Caco-2 (cell line): ENCODE results near the gene MFAP3L. TPM values are rescaled to one million over a fixed set of nuclear protein-coding genes. Genes with fewer than 3 reads are reported as not detected.
A peak's percentile ranks its signal among the peaks of the same experiment; 100 is the strongest.

Experiments
- BruUV-seq: library from RNA; stranded (reverse); fragments of 400-500 nt; replicated peaks from 2 replicates; lab custom pipeline; 2021; lab: Mats Ljungman, UMichigan
- CTCF ChIA-PET: fragments of 300-600 bp; sonication (Branson Sonifier 250); formaldehyde crosslinking; loops from one replicate; lab custom pipeline; 2022; ENCODE audit warnings: antibody characterized with exemption; lab: Charles Lee
- POLR2A ChIA-PET: fragments of 300-600 bp; sonication (Branson Sonifier 250); formaldehyde crosslinking; loops from one replicate; lab custom pipeline; 2022; ENCODE audit warnings: antibody characterized with exemption; lab: Charles Lee
- DNase-seq, 2 experiments: peaks; one replicate each; pipeline versions ENCODE4 v3.0.0 to v3.0.0-alpha.2; 2020 to 2022
- H3K27me3 ChIP-seq: replicated peaks from 2 replicates; pipeline ENCODE4 v1.6.0; 2011; ENCODE audit warnings: low read length; ENCODE audit not compliant: control insufficient read depth, insufficient read depth
- H3K36me3 ChIP-seq: 2 replicates; pipeline ENCODE4 v1.5.1; 2011; ENCODE audit warnings: low read length; ENCODE audit not compliant: control insufficient read depth, insufficient read depth
- H3K4me1 ChIP-seq: fragments of 250-450 bp; sonication (Bioruptor Pico); 2 replicates; pipeline ENCODE4 v1.5.1; 2020; ENCODE audit warnings: mild to moderate bottlenecking
- H3K4me3 ChIP-seq: 2 replicates; pipeline ENCODE4 v1.5.1; 2011; ENCODE audit warnings: low read depth, mild to moderate bottlenecking, control low read depth, low read length
- H3K9me3 ChIP-seq: fragments of 250-450 bp; sonication (Bioruptor Pico); 2 replicates; pipeline ENCODE4 v1.5.1; 2020; ENCODE audit warnings: mild to moderate bottlenecking, moderate library complexity
- H3K27ac Mint-ChIP-seq: one replicate; pipeline ENCODE4 v1.8.0; 2022; ENCODE audit warnings: mixed read lengths; ENCODE audit not compliant: unreplicated experiment
- H3K27me3 Mint-ChIP-seq: one replicate; pipeline ENCODE4 v1.8.0; 2022; ENCODE audit warnings: mixed read lengths; ENCODE audit not compliant: insufficient read depth, unreplicated experiment
- H3K36me3 Mint-ChIP-seq: one replicate; pipeline ENCODE4 v1.8.0; 2022; ENCODE audit warnings: mild to moderate bottlenecking, mixed read lengths; ENCODE audit not compliant: insufficient read depth, unreplicated experiment
- H3K4me1 Mint-ChIP-seq: one replicate; pipeline ENCODE4 v1.8.0; 2022; ENCODE audit warnings: low read depth, mixed read lengths; ENCODE audit not compliant: unreplicated experiment
- H3K4me3 Mint-ChIP-seq: one replicate; pipeline ENCODE4 v1.8.0; 2022; ENCODE audit warnings: mild to moderate bottlenecking, moderate library complexity, mixed read lengths; ENCODE audit not compliant: unreplicated experiment
- H3K9me3 Mint-ChIP-seq: one replicate; pipeline ENCODE4 v1.8.0; 2022; ENCODE audit warnings: mixed read lengths; ENCODE audit not compliant: unreplicated experiment
- intact Hi-C: fragments of 100-400 bp; cut with micrococcal nuclease; formaldehyde crosslinking; loops from one replicate; pipeline ENCODE4 v1.10.0; 2022; ENCODE audit not compliant: unreplicated experiment
- total RNA-seq: library from RNA; stranded (reverse); gene quantifications from 2 replicates; pipeline ENCODE4 v1.2.3, GENCODE V29; 2022
- TF ChIP-seq, protein P1 (sequence below), 2 experiments: fragments of 200-600 bp in 1 of 2; IDR thresholded peaks; 1 replicate in 1 of 2; 2 replicates in 1 of 2; pipeline versions ENCODE4 v1.5.1 to v1.8.0; 2011 to 2022; ENCODE audit warnings: antibody characterized with exemption in 1 of 2, control low read depth in 1 of 2, inconsistent platforms in 1 of 2, low read depth in 1 of 2, low read length in 1 of 2, mild to moderate bottlenecking in 1 of 2, moderate library complexity in 1 of 2; ENCODE audit not compliant: insufficient read depth in 1 of 2, severe bottlenecking in 1 of 2, unreplicated experiment in 1 of 2

MFAP3L gene
- total RNA-seq, 1 experiment from 2014 or later: 2.5 TPM

DNA sequence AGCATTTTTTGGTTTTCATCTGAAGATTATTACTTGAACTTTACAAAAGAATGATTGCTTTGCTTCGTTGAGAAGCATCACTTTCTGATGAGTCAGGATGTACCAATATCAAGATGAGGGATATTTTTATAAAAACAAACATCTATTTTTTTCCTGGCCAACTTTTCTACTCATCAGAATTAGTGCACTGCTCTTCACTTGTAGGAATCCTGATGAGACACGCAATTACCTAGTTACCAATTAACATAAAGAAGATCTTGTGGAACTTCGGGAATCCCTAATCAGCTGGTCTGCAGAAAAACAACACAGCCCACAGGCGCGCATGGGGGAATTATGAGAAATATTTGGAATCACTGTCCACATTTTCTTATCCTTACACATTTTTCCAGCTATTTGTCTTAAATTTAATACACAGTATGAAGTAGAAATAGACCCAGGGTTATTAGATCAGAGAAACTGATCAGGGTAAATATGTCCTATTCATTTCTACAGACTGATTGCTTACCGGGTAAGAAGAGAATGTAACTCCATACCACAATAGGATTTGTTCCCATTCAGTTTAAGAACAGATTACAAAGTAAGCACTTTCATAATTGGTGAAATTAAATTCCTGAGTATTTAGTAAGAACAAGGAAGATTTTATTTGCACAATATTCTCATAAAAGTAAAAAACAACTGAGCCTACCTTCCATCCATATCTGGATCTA is 50.9 kb downstream of the MFAP3L start:
- TF ChIP-seq, protein P1, sequence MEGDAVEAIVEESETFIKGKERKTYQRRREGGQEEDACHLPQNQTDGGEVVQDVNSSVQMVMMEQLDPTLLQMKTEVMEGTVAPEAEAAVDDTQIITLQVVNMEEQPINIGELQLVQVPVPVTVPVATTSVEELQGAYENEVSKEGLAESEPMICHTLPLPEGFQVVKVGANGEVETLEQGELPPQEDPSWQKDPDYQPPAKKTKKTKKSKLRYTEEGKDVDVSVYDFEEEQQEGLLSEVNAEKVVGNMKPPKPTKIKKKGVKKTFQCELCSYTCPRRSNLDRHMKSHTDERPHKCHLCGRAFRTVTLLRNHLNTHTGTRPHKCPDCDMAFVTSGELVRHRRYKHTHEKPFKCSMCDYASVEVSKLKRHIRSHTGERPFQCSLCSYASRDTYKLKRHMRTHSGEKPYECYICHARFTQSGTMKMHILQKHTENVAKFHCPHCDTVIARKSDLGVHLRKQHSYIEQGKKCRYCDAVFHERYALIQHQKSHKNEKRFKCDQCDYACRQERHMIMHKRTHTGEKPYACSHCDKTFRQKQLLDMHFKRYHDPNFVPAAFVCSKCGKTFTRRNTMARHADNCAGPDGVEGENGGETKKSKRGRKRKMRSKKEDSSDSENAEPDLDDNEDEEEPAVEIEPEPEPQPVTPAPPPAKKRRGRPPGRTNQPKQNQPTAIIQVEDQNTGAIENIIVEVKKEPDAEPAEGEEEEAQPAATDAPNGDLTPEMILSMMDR (IDR thresholded peaks at IDR 0.05; ENCODE audit: insufficient read depth in 1 of 2, low read depth in 1 of 2, low read length in 1 of 2, severe bottlenecking in 1 of 2, unreplicated experiment in 1 of 2): no peak
- Histone ChIP-seq H3K27me3 (no peaks in the 10 kb centered on the region), H3K9me3 (no peaks in the 10 kb centered on the region), H3K4me3 (no peak overlapping the region), H3K36me3 (no peaks in the 10 kb centered on the region), H3K4me1 (peaks cover 24% of the 10 kb centered on the region)
- intact Hi-C loops: loop anchor here (5.0 kb wide), 2 partner anchors 33 to 52 kb away; partner anchors contain the start of gene MFAP3L
- TSS peak; percentile 55 for BruUV-seq
- POLR2A ChIA-PET: no interaction called here
- Mint-ChIP-seq H3K27ac (no peak overlapping the region), H3K27me3 (no peaks in the 10 kb centered on the region), H3K9me3 (peaks cover 6% of the 10 kb centered on the region), H3K4me1 (peaks cover 4% of the 10 kb centered on the region), H3K36me3 (peaks cover 6% of the 10 kb centered on the region), H3K4me3 (peak overlapping the region; percentile 35)
- CTCF ChIA-PET: interaction anchor here (0.6 kb wide), 1 partner anchor 34 kb away, joined by 3 read pairs; no protein-coding TSS in a partner anchor
- DNase-seq: no peak

DNA sequence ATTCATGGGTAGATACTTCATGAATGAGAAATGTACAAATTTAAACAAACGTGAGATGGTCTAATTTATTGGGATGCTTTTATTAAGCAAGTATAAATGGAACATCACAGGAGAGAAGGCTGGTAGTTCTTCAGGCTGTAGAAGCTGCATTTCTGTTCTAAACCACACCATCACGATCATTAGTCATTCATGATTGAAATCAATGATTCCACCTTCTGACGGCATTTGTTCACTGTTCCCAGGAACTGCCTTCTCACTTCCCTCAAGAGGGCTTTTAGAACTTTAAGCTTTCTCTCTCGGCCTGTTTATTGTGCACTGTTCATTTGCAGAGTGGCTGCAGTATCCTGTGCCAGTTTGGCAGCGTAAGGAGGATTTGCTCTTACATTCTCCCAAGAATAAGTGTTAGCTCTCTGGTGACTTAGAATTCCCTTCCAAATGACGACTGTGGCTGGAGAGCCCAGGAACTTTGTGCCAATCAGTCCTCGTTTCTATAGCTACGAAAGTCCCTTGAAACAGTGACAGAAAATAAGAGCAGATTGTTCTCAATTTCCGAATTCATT is 54.7 kb downstream of the MFAP3L start:
- no peak for DNase-seq
- TF ChIP-seq, protein P1 (IDR thresholded peaks at IDR 0.05; ENCODE audit: insufficient read depth in 1 of 2, low read depth in 1 of 2, low read length in 1 of 2, severe bottlenecking in 1 of 2, unreplicated experiment in 1 of 2): no peak
- Histone ChIP-seq H3K36me3 (no peaks in the 10 kb centered on the region), H3K27me3 (no peaks in the 10 kb centered on the region), H3K9me3 (no peaks in the 10 kb centered on the region), H3K4me3 (no peak overlapping the region), H3K4me1 (peaks cover 18% of the 10 kb centered on the region)
- Mint-ChIP-seq H3K4me3 (no peak overlapping the region), H3K27me3 (no peaks in the 10 kb centered on the region), H3K9me3 (peaks cover 6% of the 10 kb centered on the region), H3K36me3 (peaks cover 6% of the 10 kb centered on the region), H3K4me1 (peaks cover 4% of the 10 kb centered on the region), H3K27ac (no peak overlapping the region)
- CTCF ChIA-PET: no interaction called here
- BruUV-seq: no TSS peak
- intact Hi-C loops: no loop called here
- POLR2A ChIA-PET: no interaction called here

DNA sequence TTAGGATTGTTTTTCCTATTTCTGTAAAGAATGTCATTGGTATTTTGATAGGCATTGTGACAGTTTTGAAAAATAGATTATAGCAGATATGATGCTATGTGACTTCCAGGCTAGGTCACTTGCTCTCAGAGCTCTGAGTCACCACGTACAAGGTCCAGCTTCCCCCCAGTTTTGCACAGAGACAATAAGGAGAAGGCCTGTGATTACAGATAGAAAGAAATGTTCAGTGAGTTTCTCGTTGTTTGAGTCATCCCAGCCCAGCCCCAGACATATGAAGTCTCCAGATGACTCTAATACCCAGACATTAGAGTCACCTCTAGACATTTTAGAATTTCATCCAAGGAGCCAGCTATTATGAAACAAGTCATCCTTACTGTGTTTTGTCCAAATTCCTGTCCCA is 57.2 kb downstream of the MFAP3L start:
- H3K36me3 ChIP-seq: no peaks in the 10 kb centered on the region
- no peak overlapping the region for H3K4me3 ChIP-seq
- peaks cover 1% of the 10 kb centered on the region for H3K9me3 Mint-ChIP-seq
- no peak overlapping the region for H3K4me3 Mint-ChIP-seq
- no peaks in the 10 kb centered on the region; the same call in 1 of the 2 replicates for H3K4me1 ChIP-seq
- intact Hi-C loops: loop anchor here (5.0 kb wide), 1 partner anchor 62 kb away; no protein-coding TSS in a partner anchor
- peaks cover under 1% of the 10 kb centered on the region for H3K36me3 Mint-ChIP-seq
- ChIA-PET POLR2A (no interaction called here), CTCF (no interaction called here)
- peaks cover under 1% of the 10 kb centered on the region for H3K4me1 Mint-ChIP-seq
- no peaks in the 10 kb centered on the region for H3K27me3 ChIP-seq
- no peak overlapping the region for H3K27ac Mint-ChIP-seq
- H3K27me3 Mint-ChIP-seq: no peaks in the 10 kb centered on the region
- no TSS peak for BruUV-seq
- DNase-seq: no peak
- TF ChIP-seq, protein P1 (IDR thresholded peaks at IDR 0.05; ENCODE audit: insufficient read depth in 1 of 2, low read depth in 1 of 2, low read length in 1 of 2, severe bottlenecking in 1 of 2, unreplicated experiment in 1 of 2): no peak
- no peaks in the 10 kb centered on the region for H3K9me3 ChIP-seq
